Measurements from ENCODE around the gene RAD51AP2.
"Not testable (repeated sequence)": the region's sequence is repeated elsewhere in the genome, so short reads cannot be mapped to it uniquely, and the experiment has no call there.

The RAD51AP2 gene

DNA sequence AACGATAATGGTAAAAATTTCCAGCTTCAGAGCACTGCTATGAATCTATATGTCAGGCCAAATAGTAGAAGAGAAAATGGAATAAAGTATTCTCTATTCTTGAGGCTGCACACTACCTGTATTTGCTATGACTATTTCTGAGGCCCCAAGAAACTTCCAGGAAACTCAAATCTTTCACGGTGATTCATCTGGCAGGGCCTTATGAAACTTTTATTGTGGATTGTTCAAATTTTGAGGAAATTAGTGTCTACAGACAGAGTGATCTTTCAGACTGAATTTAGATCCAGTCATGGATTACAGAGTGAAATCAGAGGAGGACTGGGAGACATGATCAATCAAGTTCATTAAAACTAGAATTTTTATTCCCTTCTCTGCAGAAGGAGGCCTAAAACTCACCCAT, 18.2 kb upstream of the RAD51AP2 start:
- no peak for DNase-seq

DNA sequence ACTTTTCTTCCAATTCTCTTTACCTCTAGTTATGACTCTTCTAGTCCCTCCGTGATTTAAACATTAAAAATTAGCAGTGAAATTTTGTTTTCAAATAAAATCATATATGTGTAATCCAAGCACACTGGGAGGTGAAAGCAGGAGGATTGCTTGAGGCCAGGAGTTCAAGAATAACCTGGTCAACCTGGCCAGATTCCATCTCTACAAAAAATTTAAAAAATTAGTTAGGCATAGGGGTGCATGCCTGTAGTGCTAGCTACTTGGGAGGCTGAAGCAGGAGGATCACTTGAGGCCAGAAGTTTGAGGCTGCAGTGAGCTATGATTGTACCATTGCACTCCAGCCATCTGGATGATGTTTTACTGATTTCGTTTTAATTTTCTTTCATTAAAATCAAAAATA, 15.3 kb upstream of the RAD51AP2 start:
- no peak for DNase-seq

DNA sequence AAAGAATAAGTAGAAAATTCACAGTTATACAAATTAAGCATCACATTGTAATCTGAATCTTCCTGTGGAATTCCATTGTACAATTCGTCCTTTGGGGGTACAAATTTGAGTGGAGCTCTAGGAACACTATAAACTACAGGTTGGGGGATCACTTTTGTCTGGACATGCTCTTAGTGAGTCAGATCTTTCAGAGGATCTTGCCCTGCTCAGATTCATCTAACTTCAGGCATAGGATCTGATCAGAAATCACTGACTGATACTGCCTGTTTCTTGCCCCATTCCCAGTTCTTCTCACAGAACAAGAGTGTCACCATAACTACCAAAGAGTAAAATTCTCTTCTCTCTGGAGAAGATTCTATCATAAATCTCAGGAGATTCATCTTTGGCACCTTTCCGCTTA, 11.5 kb upstream of the RAD51AP2 start:
- DNase-seq = no peak

DNA sequence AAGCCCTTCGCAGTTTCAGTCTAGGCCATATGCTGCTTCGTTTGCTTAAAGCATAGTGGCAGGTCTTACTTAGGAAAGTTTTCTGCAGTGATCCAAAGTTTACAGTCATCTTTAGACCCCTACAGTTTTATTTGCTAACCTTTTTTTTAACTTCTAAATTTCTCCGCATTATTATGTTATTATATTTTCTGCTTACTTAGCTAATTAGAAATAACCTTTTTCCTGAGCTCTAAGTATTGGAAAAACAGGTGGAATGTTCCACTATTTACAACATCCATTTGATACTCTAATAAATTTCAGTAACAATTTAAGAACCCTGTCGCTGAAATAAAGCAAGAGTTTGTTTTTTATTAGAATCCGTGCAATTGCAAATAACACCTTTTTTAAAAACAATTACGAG, 4.1 kb upstream of the RAD51AP2 start:
- DNase-seq = no peak

DNA sequence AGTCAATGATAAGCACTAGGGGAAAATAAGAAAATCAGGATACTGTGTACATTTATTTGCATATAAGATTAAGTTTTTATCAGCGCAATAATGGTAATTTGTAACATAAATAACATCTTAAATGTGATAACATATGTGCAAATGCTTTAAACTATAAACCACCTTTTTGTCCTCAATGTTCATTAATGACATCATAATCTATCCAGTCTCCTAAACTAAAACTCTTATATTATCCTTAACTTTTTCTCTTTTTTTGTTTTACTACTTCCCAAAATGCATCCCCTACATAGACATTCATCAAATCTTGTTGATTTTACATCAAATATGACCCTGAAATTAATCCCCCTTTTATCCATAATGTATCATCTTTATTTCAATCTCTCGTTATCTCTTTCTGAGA, 3.4 kb upstream of the RAD51AP2 start:
- DNase-seq = no peak

DNA sequence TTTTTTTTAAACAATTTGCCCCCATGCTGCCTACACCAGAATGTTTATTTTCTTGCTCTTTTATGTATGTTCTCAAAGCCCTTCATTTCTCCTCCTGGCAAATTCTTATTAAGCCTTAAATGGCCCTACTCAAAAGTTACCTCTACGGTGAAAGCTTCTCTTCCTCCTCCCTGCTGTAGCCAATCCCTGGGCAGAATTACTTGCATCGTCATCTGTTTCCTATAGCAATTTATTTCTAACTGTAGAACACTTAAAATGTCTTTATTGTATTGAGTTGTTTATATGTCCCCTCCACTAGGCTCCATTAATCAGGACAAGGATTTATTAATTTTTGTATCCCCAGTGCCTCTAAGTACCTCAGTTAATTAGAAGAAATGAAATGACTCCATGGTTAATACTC, 2.5 kb upstream of the RAD51AP2 start:
- DNase-seq = no peak

DNA sequence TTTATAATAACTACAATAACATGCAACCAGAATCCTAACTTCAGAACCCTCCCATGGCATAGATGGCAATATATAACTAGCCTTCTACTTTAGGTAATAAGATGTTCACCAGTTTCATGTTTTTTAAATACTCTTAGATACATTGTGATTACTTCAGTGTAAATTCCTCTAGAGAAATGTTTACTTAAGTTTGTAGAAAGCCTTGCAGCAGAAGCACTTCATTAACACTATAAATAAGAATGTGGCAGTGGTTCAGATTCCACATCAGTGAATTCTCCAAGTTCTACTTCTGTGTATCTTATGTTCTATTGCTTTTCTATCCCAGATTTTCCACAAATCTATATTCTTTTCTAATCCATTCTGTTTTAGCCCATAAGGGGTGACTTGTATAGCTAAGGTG, 1.2 kb upstream of the RAD51AP2 start:
- DNase-seq = no peak

DNA sequence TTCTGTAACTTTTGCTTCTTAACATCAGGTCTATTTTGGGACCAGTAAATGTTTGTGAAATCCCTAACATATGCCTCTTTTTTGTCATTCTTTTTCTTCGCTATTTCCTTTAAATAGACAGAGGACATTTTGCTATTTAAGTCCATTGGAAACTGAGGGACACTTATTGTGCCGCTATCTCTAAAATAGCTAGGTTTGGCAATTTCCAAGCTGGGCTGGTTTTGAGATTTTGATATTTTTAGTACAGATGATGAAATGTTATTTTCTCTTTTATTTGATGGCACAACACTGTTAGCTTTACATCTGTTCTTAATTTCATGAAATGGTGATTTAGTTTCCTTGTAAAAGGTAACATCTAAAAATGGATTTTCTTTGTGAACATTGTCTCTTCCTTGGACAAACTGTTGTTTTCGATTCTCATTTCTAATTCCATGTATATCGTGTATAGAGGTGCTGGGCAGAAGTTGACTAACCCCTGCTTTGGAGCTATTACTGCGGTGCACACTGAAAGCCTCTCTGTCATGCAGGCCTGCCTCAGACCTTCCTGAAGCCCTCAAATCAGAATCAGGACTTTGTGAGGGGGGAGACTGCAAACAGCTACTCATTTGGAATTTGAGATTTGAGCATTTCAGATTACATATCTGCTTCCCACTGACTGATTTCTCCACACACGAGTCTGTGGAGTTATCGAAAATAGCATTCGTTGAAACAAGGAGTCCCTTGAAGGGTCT, 594 bp downstream of the RAD51AP2 start:
- no peak for DNase-seq

DNA sequence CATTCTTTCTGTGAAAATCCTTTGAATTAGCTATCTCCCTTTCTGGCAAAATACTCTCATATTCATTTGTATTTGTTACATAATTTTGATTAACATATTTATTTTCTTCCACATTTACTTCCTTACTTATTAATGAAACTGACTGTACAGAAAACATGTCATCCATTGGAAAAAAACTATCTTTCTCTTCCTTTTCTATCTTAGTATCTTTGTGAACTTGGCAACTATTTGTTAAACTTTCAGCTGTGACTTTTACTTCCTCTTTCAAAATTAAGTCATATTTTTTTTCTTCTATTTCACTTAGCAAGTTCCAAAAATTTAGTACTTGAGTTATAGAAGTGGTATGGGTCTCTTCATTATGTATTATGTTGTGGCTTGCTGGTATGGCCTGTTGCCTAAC, 2.6 kb downstream of the RAD51AP2 start:
- no peak for DNase-seq

DNA sequence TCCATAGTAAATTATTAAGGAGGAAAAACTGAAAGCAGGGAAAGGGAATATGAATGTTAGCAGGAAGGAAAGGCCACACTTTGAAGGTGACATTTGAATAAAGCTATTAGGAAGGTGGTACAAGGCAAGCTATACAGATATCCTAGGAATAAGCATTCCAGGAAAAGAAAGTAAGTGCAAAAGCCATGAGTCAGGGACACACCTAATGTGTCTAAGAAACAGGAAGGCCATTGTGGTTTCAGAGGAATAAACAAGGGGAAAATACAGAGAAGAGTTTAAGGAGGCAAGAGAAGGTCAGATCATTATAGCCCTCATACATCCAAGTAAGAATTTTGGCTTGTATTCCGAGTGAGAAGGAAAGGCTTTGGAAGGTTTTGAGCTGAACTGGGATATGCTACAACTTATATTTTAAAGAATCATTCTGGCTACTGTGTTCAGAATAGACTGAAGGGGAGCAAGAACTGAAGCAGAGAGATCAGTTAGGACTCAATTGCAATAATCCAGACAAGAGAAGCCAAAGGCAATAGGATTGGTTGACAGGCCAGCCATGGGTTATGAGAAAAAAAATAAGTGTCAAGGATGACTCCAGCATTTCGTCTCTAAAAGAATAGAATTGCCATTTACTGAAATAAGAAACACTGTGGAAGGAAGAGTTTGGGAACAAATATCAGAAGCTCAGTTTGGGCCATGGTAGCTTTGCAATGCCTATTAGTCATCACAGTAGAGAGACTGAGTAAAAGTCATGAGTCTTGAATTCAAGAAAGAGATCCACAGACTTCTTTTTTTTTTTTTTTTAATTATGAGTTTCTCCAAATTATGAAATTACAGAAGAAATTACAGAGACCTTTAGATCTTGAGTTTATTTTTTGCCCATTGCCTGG, 11.3 kb downstream of the RAD51AP2 start:
- DNase-seq = no peak

DNA sequence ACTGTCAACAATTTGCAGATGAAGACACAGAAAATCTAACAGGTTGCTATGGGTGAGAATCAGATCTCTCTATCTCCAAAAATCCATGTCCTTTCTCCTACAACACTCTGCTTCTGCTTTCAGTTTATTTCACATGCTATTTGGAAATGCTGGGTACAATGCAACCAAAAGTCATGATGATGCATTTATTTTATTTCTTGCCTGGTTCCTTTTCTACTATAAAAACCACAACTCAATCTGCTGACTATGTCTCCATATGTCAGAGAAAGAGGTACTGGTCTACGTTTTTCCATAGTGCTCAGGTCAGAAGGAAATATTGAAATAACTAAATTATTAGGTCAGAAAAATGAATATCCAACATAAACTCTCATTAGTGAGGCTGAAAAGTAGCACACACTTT, 20.5 kb downstream of the RAD51AP2 start:
- DNase-seq = no peak

DNA sequence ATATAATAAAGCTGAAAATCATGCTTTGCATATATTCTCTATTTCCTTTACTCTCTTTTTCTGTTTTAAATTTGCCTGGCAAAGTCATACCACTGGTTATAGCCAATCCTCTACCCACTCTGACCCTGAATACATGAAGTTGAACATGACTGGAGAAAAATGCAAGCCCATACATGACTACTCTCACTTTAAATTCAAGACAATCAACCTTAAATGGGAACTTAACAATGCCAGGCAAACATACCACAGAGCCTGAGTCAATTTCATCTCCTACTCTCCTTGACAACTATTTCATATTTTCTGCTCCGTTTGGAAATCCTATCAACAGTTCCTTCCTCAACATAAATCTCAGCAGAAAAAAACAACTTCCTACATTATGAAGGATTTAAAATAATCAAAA, 22.6 kb downstream of the RAD51AP2 start:
- no peak for DNase-seq

DNA sequence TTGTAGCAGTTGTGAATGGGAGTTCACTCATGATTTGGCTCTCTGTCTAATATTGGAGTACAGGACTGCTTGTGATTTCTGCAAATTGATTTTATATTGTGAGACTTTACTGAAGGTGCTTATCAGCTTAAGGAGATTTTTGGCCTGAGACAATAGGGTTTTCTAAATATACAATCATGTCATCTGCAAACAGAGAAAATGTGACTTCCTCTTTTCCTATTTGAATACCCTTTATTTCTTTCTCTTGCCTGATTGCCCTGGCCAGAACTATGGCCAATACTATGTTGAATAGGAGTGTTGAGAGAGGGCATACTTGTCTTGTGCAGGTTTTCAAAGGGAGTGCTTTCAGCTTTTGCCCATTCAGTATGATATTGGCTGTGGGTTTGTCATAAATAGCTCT, 28.1 kb downstream of the RAD51AP2 start:
- DNase-seq = not testable (repeated sequence)

DNA sequence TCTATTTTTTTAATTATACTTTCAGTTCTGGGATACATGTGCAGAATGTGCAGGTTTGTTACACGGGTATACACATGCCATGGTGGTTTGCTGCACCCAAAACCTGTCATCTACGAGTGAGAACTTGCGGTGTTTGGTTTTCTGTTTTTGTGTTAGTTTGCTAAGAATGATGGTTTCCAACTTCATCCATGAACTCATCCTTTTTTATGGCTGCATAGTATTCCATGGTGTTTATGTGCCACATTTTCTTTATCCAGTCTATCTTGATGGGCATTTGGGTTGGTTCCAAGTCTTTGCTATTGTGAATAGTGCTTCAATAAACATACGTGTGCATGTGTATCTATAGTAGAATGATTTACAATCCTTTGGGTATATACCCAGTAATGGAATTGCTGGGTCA, 29.6 kb downstream of the RAD51AP2 start:
- not testable (repeated sequence) for DNase-seq

DNA sequence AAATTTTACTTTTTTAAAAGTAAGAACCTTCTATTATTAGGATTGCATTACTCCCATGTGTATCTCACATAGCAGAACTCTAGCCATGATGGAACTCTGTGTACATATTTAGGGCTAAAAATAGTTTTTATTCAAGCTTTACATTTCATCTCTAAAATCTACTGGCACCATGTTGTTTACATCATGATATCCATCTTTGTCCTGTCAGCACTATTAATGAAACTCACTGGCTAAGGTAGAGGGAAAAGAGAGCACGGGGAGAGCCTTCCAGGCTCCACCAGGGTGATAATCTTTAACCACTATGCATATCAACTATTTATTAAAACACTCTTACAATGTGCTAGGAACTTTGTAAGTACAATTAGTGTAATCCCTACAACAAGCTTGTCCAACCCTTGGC, 34.7 kb downstream of the RAD51AP2 start:
- no peak for DNase-seq

DNA sequence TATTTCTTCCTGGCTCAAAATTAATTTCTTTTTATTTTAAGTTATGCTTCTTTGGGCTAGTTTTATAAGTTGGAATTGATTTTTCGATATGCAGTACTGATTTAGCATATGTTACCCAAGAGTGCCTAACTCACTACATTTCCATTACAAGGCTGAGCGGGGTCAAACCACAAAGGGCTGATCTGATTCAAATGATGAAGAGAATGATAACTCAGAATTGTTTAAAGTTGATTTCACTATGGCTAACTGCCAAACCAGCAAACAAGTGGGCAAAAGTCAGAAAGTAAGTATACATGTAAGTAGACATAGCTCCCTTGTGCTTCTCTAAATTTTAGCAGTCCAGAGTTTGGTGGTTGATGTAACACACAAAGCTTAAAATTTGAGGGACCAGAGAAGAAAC, 35.6 kb downstream of the RAD51AP2 start:
- DNase-seq = no peak

DNA sequence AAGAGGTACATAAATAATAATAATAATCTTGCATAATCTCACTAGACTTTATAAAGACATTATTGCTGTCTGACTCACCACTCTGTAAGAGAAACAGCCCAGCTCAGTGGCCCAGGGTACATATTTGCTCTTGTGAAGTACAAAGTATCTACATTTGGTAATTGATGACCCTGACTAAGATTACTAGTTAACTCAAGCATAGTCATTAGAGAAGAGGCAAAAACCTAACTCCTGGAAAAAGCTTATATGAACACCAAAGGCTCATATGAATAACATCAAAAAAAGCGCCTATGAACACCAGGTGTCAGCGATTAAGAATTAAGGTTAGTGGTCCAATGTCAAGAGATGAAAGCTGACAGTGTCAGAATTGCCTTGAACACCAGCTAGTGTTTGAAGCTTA, 38.4 kb downstream of the RAD51AP2 start:
- no peak for DNase-seq

DNA sequence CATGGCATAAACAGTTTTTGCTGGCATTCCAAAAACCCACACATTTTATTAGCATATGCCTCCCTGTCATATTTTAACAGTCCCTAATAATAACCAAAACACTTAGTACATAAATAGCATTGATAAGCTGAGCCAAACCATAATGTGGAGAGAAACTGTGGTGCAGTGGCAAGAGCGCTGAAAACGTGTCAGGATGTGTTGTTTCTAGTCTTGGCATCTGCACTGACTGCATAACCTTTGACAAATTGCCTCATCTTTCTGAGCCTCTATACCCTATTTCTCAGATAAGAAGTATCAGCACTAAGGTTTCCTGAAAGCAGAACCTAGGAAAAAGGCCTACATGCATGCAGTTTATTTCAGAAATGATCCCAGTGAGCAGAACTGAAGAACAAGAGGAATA, 41.4 kb downstream of the RAD51AP2 start:
- no peak for DNase-seq

DNA sequence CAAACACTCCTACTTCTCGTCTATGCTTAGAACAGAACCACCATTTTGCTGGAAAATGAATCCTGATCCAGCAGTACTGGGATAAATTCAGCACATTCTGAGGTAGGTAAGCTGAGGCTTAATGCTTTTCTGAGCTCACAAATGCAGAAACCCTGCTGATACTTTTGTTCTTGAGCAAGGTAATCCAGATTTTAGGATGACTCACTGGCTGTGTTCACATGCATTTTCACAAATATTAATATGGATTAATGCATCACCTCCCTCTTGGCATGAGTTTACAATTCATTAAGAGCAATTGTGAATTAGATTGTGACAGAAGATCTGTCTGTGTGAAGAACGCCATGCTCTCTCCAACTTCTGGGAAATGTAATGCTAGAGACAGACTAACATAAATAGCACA, 42.2 kb downstream of the RAD51AP2 start:
- DNase-seq = no peak

DNA sequence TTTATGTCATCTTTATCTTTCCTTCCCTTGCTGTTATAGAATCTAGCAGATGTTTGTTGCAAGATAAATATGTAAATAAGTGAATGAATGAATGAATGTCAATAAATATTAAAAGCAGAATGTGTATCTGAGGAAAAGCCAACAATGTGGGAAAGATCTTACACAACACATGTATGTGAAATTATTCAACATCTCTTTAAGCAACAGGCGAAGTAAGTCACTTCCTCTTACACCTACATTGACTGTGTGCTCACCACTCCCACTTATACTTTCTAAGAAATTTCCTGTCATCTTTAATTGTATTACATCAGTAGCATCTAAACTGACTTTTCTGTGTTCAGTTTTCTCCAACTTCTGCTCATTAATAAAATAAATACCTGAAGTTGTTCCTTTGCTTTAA, 43.0 kb downstream of the RAD51AP2 start:
- no peak for DNase-seq

DNA sequence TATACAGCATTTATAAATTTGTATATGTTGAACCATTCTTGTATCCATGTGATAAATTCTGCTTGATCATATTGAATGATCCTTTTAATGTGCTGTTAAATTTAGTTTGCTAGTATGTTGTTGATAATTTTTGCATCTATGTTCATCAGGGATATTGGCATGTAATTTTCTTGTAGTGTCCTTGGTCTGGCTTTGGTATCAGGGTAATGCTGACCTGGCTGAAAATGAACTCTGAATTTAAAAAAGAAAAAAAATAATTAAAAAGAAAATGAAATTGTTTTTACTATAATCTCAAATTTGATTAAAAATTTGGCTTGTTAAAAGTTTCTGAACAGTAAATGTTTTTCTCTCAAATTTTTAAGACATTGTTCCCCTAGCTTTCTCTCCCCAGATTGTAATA, 46.3 kb downstream of the RAD51AP2 start:
- DNase-seq = no peak

DNA sequence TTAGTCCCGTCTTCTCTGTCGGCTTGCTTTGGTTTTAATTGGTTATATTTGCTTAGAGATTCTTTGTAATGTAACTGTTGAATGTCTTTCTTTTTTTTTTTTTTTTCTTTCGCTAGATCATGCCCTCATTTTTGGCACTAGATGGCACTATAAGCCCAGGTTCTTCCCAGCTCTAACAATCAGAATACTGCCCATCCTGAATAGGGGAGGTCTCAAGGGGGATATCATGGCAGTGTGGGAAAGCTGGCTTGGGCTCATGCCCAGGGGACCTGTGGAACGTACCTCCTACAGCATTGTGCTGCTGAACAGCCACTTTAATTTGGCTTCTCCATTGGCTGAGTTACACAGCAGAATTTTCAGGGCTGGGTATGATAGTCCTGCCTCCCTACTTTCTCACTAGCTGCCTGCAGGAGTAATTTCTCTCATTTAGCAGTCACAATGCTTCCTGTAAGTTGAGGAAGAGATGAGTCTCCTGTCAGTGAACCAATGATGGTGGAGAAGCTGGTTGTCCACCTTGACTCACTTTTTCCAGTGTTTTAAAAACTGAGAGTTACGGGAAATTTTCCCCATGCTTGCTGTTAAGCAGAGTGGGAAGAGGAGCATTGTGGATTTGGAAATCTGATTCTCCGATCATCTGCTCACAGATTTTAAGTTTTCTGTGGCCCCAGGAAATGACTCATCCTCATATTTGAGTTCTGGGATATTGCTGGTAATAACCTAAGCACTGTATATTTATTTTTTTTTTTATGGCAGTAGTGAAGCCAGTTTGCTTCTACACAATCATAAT, 47.2 kb downstream of the RAD51AP2 start:
- peak in 1 of 2 experiments; percentile 35 for DNase-seq

DNA sequence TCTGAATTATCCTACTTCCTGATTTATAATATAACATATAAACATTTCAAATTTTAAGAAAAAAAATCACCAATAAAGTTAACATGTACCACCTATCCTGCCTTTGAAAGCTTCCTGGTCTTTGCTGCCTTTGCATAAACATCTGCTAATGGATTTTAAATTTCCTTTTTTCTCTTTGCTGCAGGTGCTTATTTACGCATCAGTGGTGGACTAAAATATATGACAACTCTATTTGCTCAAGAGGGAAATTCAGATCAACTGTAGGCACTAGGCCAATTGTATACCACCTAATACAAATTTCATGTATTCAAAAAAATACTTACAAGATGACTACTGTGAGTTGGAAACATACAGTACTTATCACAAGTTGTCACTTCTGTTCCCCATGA, 57.2 kb downstream of the RAD51AP2 start:
- no peak for DNase-seq
